H1 (cell line): ENCODE results near the gene MINDY1. TPM values are rescaled to one million over a fixed set of nuclear protein-coding genes. Genes with fewer than 3 reads are reported as not detected.

ENCODE experiments used
- CBX5 ChIP-seq: fragments of 300-800, 300-1000 bp; sonication (generic); IDR thresholded peaks from 2 replicates; pipeline ENCODE4 v1.7.1; 2016; ENCODE audit warnings: antibody characterized with exemption, low read length, low read depth
- CHD7 ChIP-seq: fragments of 300-600 bp; sonication (generic); IDR thresholded peaks from 2 replicates; pipeline ENCODE4 v1.7.1; 2012; ENCODE audit warnings: low read length, moderate library complexity, mild to moderate bottlenecking, inconsistent platforms; ENCODE audit not compliant: insufficient replicate concordance
- CTBP2 ChIP-seq: IDR thresholded peaks from 2 replicates; pipeline ENCODE4 v1.7.0; 2011; ENCODE audit warnings: borderline replicate concordance, mild to moderate bottlenecking, moderate library complexity, mixed read lengths, low read length; ENCODE audit not compliant: insufficient read depth, insufficient read length
- EP300 ChIP-seq, 2 experiments: IDR thresholded peaks; 1 replicate in 1 of 2; 2 replicates in 1 of 2; pipeline ENCODE4 v1.6.1; 2011 to 2012; ENCODE audit warnings: low read depth in 2 of 2, low read length in 2 of 2, mild to moderate bottlenecking in 2 of 2, borderline replicate concordance in 1 of 2, inconsistent platforms in 1 of 2, moderate library complexity in 1 of 2
- HDAC2 ChIP-seq, 2 experiments: fragments of 300-600 bp in 1 of 2; sonication (generic) in 1 of 2; IDR thresholded peaks; 2 replicates each; pipeline ENCODE4 v1.6.1; 2011 to 2012; ENCODE audit warnings: low read depth in 2 of 2, low read length in 2 of 2, mild to moderate bottlenecking in 2 of 2, moderate library complexity in 2 of 2, borderline replicate concordance in 1 of 2, inconsistent platforms in 1 of 2
- POLR2A ChIP-seq, 2 experiments: IDR thresholded peaks; 1 replicate in 1 of 2; 2 replicates in 1 of 2; pipeline ENCODE4 v1.6.1; 2011; ENCODE audit warnings: low read depth in 2 of 2, low read length in 2 of 2, mild to moderate bottlenecking in 2 of 2; ENCODE audit errors: control extremely low read depth in 1 of 2
- RFX5 ChIP-seq: IDR thresholded peaks from 2 replicates; pipeline ENCODE4 v1.6.1; 2011; ENCODE audit warnings: low read depth, low read length, improper control_type of control experiment, borderline replicate concordance
- SIRT6 ChIP-seq: IDR thresholded peaks from one replicate; pipeline ENCODE4 v1.7.1; 2012; ENCODE audit warnings: low read length, inconsistent platforms
- TAF1 ChIP-seq: IDR thresholded peaks from 2 replicates; pipeline ENCODE4 v1.6.1; 2011; ENCODE audit warnings: mild to moderate bottlenecking, low read depth, low read length
- TEAD4 ChIP-seq: IDR thresholded peaks from 2 replicates; pipeline ENCODE4 v1.6.1; 2012; ENCODE audit warnings: low read depth, low read length, inconsistent platforms, mixed read lengths
- polyA plus RNA-seq, 7 experiments: library from polyadenylated mRNA; depleted of rRNA in 3 of 7; stranded (reverse) in 5 of 7; unstranded in 2 of 7; fragments of >200 nt in 5 of 7; fragments of 200-250 nt in 2 of 7; gene quantifications; 1 replicate in 5 of 7; 2 replicates in 1 of 7; 4 replicates in 1 of 7; pipeline versions ENCODE4 v1.2.1 to v1.2.3, GENCODE V29; 2011 to 2013; ENCODE audit warnings: missing spikeins in 2 of 7, mixed read lengths in 2 of 7
- total RNA-seq: library from RNA; stranded (reverse); fragmentation: NEBNext Ultra II Directional; extraction: Animal tissue kit (Norgen Biotek cat#: 25700); gene quantifications from 2 replicates; pipeline ENCODE4 v1.2.1, GENCODE V29; 2021

MINDY1 gene
- total and polyA plus RNA-seq, 2 of the 8 experiments (the other 6 are each of a cell fraction or from before 2014, with no cell fraction given) = 10.3 to 11.4 TPM

DNA sequence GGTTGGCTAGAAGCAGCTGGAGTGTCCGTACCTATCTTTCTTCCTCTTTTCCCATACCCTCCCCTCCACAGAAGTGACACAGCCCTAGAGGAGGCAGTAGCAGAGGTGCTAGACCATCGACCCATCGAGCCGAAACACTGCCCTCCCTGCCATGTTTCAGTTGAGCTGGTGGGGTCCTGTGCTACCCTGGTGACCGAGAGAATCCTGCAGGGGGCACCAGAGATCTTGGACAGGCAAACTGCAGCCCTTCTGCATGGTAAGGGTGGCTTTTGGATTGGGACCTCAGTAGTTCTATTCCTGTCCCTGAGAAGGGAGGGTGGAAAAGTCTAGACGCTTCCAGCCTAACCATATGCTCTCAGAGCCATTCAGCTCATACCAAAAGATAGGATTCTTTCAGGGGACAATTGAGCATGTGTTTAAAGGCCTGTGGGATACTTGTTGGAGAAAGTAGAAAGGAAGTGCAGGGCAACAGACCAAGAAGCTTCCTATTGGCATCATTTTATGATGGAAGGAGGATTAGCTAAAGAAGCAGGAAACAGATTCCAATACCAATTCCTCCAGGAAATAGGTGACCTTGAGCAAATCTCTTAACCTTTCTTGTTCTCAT, 17.9 kb upstream of the MINDY1 start (continued):
- no peak for TF ChIP-seq CHD7
- TF ChIP-seq EP300 (IDR thresholded peaks at IDR 0.05; ENCODE audit: borderline replicate concordance in 1 of 2, low read depth in 2 of 2, low read length in 2 of 2) = no peak
- no peak for TF ChIP-seq RFX5
- no peak for TF ChIP-seq CTBP2
- TF ChIP-seq CBX5 = no peak
- TF ChIP-seq HDAC2 (IDR thresholded peaks at IDR 0.05; ENCODE audit: borderline replicate concordance in 1 of 2, low read depth in 2 of 2, low read length in 2 of 2) = no peak
- no peak for TF ChIP-seq POLR2A (IDR thresholded peaks at IDR 0.05; ENCODE audit: control extremely low read depth in 1 of 2, low read depth in 2 of 2, low read length in 2 of 2)
- TF ChIP-seq TAF1 = 0 out of 2 replicates have a peak, but pooled peaks have one; percentile 18
- no peak for TF ChIP-seq TEAD4
- no peak for TF ChIP-seq SIRT6
